Left lung (tissue), 14 donors: ENCODE results near the gene PLG. TPM values are rescaled to one million over a fixed set of nuclear protein-coding genes. Genes with fewer than 3 reads are reported as not detected.
"Not testable (repeated sequence)": the region's sequence is repeated elsewhere in the genome, so short reads cannot be mapped to it uniquely, and the experiment has no call there.

ENCODE experiments used
- ATAC-seq: fragments of 200-7000 bp; cut with Tn5 transposase; one replicate; pipeline ENCODE4 v1.9.1; 2020; ENCODE audit warnings: moderate library complexity
- DNase-seq, 4 donors: peaks; one replicate each; pipeline ENCODE4 v3.0.0-alpha.2; 2013 to 2020
- H3K27ac ChIP-seq, 2 donors: fragments of 200-600 bp; sonication (generic) in 1 of 2; one replicate each; pipeline versions ENCODE4 v1.5.0 to v1.8.0; 2020 to 2021
- H3K27me3 ChIP-seq, 2 donors: fragments of 200-600 bp; sonication (generic) in 1 of 2; one replicate each; pipeline versions ENCODE4 v1.5.0 to v1.8.0; 2020 to 2021
- H3K36me3 ChIP-seq, 2 donors: fragments of 200-600 bp; sonication (generic) in 1 of 2; one replicate each; pipeline versions ENCODE4 v1.5.0 to v1.8.0; 2020 to 2021
- H3K4me1 ChIP-seq, 2 donors: fragments of 200-600 bp; one replicate each; pipeline ENCODE4 v1.8.0; 2021
- H3K4me3 ChIP-seq, 2 donors: fragments of 200-600 bp; sonication (generic) in 1 of 2; one replicate each; pipeline versions ENCODE4 v1.5.0 to v1.8.0; 2020 to 2021; ENCODE audit warnings: mild to moderate bottlenecking in 1 of 2
- H3K9me3 ChIP-seq, 2 donors: fragments of 200-600 bp; sonication (generic) in 1 of 2; one replicate each; pipeline versions ENCODE4 v1.5.0 to v1.8.0; 2020 to 2021
- CTCF ChIP-seq, 2 donors: fragments of 200-600 bp; sonication (generic) in 1 of 2; IDR thresholded peaks; one replicate each; pipeline versions ENCODE4 v1.5.0 to v1.8.0; 2021; ENCODE audit warnings: antibody characterized with exemption in 2 of 2
- intact Hi-C, 2 donors: fragments of 100-400 bp; cut with DNase I; formaldehyde crosslinking; loops; one replicate each; pipeline versions ENCODE4 v1.11.2 to v1.14.2; 2022
- long read RNA-seq, 12 donors: library from polyadenylated mRNA in 2 of 12; unstranded in 2 of 12; transcript quantifications; one replicate each; pipeline ENCODE4 v2.0.0 and lab custom pipeline, GENCODE V29; 2019 to 2026
- polyA plus RNA-seq, 6 donors: library from polyadenylated mRNA; unstranded; fragments of 120-200 nt; gene quantifications; one replicate each; pipeline ENCODE4 v1.2.1, GENCODE V29; 2013; ENCODE audit not compliant: insufficient read length in 6 of 6
- total RNA-seq, 2 donors: library from RNA; stranded (reverse); fragmentation: NEBNext Ultra II Directional; extraction: Animal tissue kit (Norgen Biotek cat#: 25700); gene quantifications; one replicate each; pipeline ENCODE4 v1.2.1, GENCODE V29; 2021
- donor health status: DM: no; HTN: yes; CAD: no.
- donor health status: DM: no; HTN: no; CAD: no.

The PLG gene
- total RNA-seq = under 1 TPM; 0.29 to 0.79 TPM
- 1 to 10 TPM; 4.9 to 8.9 (median 6.7) TPM for polyA plus RNA-seq
- long read RNA-seq, donor 1 = 0 reads
- long read RNA-seq, donor 2 = 0 reads
- long read RNA-seq, donor 3 = 0 reads
- long read RNA-seq, donor 4 = 0 reads
- long read RNA-seq, donor 5 = 0 reads
- long read RNA-seq, donor 6 = 0 reads
- long read RNA-seq, donor 7 = 0 reads
- long read RNA-seq, donor 8 = 0 reads
- long read RNA-seq, donor 9 = 0 reads
- long read RNA-seq, donor 10 = 0 reads
- long read RNA-seq, donor 11 = 0 reads
- long read RNA-seq, donor 12 = 0 reads

GRCh38 chr6:160701918-160702680, at the start of gene PLG:
Gene PLG, plus strand, starts transcription at chr6:160702244. Its CDS starts 61 bp downstream, at chr6:160702305.
- H3K36me3 ChIP-seq, DNase-seq, H3K9me3 ChIP-seq, ATAC-seq, H3K27ac ChIP-seq, H3K4me1 ChIP-seq, intact Hi-C loops, H3K27me3 ChIP-seq, H3K4me3 ChIP-seq: not testable (repeated sequence)

- no peak for DNase-seq
- H3K27me3 ChIP-seq = no peaks in the 10 kb centered on the region
- no peaks in the 10 kb centered on the region for H3K4me1 ChIP-seq
- H3K27ac ChIP-seq = no peak overlapping the region
- intact Hi-C loops = no loop called here
- H3K4me3 ChIP-seq = no peak overlapping the region
- no peak for TF ChIP-seq CTCF (IDR thresholded peaks at IDR 0.05)
- peaks cover 0 to 22% of the 10 kb centered on the region in 2 donors for H3K9me3 ChIP-seq
- no peaks in the 10 kb centered on the region for H3K36me3 ChIP-seq
- no peak for ATAC-seq
Measured at GRCh38 chr6:160659562-160659961, 42.5 kb upstream of the PLG start.

DNA sequence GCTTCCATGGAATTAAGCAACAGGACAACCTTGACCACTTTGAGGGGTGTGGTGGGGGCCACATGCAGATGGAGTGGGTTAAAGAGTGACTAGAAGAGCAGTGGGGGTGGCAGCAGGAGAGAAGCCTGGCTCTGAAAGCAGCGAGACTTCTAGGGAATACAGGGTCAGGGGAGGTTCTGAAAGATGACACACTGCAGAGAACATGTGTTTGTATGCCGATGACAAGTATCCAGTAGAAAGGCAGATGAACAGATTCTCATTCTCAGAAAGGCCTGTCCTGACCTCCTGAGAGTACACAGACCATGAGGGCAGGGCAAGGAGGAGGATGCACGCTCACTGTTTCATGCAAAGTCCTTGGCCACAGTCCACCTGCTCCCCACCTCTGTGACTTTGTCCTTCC, 40.8 kb upstream of the PLG start:
- Histone ChIP-seq H3K27me3 (no peaks in the 10 kb centered on the region), H3K36me3 (no peaks in the 10 kb centered on the region), H3K4me3 (no peak overlapping the region), H3K27ac (no peak overlapping the region), H3K9me3 (peaks cover 0 to 15% of the 10 kb centered on the region in 2 donors), H3K4me1 (no peaks in the 10 kb centered on the region)
- intact Hi-C loops = no loop called here
- TF ChIP-seq CTCF (IDR thresholded peaks at IDR 0.05) = no peak
- ATAC-seq (no peak), DNase-seq (no peak)

GRCh38 chr6:160662429-160662828, 39.6 kb upstream of the PLG start:
- ATAC-seq (no peak), DNase-seq (no peak)
- Histone ChIP-seq H3K36me3 (no peaks in the 10 kb centered on the region), H3K4me1 (no peaks in the 10 kb centered on the region), H3K27me3 (no peaks in the 10 kb centered on the region), H3K27ac (no peak overlapping the region), H3K4me3 (no peak overlapping the region), H3K9me3 (peaks cover 0 to 3% of the 10 kb centered on the region in 2 donors)
- intact Hi-C loops = no loop called here
- no peak for TF ChIP-seq CTCF (IDR thresholded peaks at IDR 0.05)

DNA sequence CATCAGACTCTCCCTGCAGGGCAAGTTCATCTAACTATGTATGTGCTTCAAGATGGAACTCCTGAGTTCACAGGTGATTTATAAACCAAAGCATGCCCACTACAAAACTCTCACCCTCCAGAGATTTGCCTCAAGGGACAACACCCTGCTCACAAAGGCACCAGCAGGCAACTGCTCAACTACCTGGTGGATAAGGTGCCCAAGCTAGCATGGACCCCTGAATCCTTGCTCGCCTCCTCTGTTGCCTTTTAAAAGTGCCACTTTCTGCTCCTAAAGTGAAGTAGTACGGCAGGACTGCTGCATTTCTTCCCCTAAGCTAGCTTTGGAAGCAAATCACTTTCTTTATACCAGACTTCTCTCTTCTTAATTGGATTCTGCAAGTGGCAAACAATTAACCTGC, 39.2 kb upstream of the PLG start:
- intact Hi-C loops = no loop called here
- ATAC-seq (no peak), DNase-seq (no peak)
- H3K4me3 ChIP-seq = no peak overlapping the region
- H3K27me3 ChIP-seq = no peaks in the 10 kb centered on the region
- TF ChIP-seq CTCF (IDR thresholded peaks at IDR 0.05) = no peak
- no peaks in the 10 kb centered on the region for H3K36me3 ChIP-seq
- no peaks in the 10 kb centered on the region for H3K9me3 ChIP-seq
- H3K27ac ChIP-seq = no peak overlapping the region
- H3K4me1 ChIP-seq = no peaks in the 10 kb centered on the region

DNA sequence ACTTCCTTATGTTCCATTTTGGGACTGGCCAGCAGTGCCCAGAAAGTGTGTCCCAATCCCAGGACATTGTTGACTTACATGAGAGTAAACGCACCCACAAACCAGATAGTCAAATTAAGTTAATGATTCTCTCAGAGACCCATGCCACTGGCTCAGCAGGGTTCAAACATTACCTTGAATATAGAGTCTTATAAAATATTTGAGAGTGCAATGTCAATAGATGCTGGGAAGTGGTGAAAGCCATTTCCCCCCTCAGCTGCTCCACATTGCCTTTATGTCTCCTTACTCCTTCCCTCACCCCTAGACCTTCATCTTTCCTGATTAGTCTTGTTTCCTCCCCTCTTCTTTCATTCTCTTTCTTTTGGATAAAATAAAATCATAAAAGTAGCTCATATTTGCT, 37.8 kb upstream of the PLG start, which contains the start of gene LPA:
Gene LPA (minus strand): TSS at position 78 of the 400 bp plus-strand sequence. CDS start 61 bp downstream, at position 17.
- H3K9me3 ChIP-seq, DNase-seq, H3K27ac ChIP-seq, H3K4me1 ChIP-seq, H3K36me3 ChIP-seq, H3K27me3 ChIP-seq, H3K4me3 ChIP-seq, intact Hi-C loops, ATAC-seq: not testable (repeated sequence)
